Body of pancreas (tissue), 4 donors: ENCODE results near the gene RAET1E.
"Not testable (repeated sequence)": the region's sequence is repeated elsewhere in the genome, so short reads cannot be mapped to it uniquely, and the experiment has no call there.

Experiments
- POLR2A ChIP-seq, 3 donors: fragments of 450-650 bp; IDR thresholded peaks; one replicate each; pipeline ENCODE4 v1.6.1; 2016; ENCODE audit warnings: antibody characterized with exemption in 3 of 3, mild to moderate bottlenecking in 2 of 3
- TF ChIP-seq, protein P1 (sequence below), 7 experiments: fragments of 450-650 bp in 4 of 7; fragments of 200-600 bp in 3 of 7; sonication (generic) in 3 of 7; IDR thresholded peaks; one replicate each; pipeline ENCODE4 v1.5.1; 2016 to 2019; ENCODE audit warnings: antibody characterized with exemption in 7 of 7

DNA sequence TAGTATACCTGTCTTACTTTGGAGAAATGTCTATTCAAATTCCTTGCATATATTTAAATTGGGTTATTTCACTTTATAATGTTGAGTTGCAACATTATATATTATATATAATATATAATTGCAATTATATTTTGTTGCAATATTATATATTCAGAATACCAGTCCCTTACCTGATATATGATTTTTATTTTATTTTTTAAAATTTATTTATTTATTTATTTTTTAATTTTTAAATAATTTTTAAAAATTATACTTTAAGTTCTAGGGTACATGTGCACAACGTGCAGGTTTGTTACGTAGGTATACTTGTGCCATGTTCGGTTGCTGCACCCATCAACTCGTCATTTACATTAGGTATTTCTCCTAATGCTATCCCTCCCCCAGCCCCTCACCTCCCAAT, 29.1 kb upstream of the RAET1E start:
- TF ChIP-seq, protein P1, sequence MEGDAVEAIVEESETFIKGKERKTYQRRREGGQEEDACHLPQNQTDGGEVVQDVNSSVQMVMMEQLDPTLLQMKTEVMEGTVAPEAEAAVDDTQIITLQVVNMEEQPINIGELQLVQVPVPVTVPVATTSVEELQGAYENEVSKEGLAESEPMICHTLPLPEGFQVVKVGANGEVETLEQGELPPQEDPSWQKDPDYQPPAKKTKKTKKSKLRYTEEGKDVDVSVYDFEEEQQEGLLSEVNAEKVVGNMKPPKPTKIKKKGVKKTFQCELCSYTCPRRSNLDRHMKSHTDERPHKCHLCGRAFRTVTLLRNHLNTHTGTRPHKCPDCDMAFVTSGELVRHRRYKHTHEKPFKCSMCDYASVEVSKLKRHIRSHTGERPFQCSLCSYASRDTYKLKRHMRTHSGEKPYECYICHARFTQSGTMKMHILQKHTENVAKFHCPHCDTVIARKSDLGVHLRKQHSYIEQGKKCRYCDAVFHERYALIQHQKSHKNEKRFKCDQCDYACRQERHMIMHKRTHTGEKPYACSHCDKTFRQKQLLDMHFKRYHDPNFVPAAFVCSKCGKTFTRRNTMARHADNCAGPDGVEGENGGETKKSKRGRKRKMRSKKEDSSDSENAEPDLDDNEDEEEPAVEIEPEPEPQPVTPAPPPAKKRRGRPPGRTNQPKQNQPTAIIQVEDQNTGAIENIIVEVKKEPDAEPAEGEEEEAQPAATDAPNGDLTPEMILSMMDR (IDR thresholded peaks at IDR 0.05): not testable (repeated sequence)
- TF ChIP-seq POLR2A (IDR thresholded peaks at IDR 0.05): not testable (repeated sequence)
